ENCODE data around the gene UBE2Q2.

DNA sequence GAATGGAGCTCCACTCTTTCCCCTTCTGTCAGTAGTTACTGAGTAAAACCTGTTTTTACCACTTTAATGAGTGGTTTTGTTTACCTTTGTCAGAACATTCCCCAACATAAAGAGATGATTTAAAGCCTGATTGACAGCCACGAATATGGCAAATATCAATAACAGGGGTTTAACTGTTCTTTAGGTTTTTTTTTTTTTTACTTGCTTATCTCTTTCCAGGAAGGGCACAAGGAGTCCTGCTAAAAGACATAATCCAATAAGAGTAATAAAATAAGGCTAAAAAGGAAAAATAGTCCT is 11.5 kb upstream of the UBE2Q2 start:
- TF ChIP-seq POLR2A (IDR thresholded peaks at IDR 0.05; ENCODE audit: low read depth, low read length) (no peak), MAZ (IDR thresholded peaks at IDR 0.05; ENCODE audit: borderline replicate concordance, low read depth, low read length) (no peak), RFX5 (IDR thresholded peaks at IDR 0.05; ENCODE audit: low read depth, low read length) (no peak)
- TF ChIP-seq, protein P1, sequence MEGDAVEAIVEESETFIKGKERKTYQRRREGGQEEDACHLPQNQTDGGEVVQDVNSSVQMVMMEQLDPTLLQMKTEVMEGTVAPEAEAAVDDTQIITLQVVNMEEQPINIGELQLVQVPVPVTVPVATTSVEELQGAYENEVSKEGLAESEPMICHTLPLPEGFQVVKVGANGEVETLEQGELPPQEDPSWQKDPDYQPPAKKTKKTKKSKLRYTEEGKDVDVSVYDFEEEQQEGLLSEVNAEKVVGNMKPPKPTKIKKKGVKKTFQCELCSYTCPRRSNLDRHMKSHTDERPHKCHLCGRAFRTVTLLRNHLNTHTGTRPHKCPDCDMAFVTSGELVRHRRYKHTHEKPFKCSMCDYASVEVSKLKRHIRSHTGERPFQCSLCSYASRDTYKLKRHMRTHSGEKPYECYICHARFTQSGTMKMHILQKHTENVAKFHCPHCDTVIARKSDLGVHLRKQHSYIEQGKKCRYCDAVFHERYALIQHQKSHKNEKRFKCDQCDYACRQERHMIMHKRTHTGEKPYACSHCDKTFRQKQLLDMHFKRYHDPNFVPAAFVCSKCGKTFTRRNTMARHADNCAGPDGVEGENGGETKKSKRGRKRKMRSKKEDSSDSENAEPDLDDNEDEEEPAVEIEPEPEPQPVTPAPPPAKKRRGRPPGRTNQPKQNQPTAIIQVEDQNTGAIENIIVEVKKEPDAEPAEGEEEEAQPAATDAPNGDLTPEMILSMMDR (conservative IDR thresholded peaks at IDR 0.05; ENCODE audit: low read depth, low read length), result no peak
